Esophagus (tissue), 2 donors: ENCODE data around the gene GPHN. TPM values are rescaled to one million over a fixed set of nuclear protein-coding genes. Genes with fewer than 3 reads are reported as not detected.
"Not testable (repeated sequence)": the region's sequence is repeated elsewhere in the genome, so short reads cannot be mapped to it uniquely, and the experiment has no call there.

Experiments used
- H3K27ac ChIP-seq, 2 donors: one replicate each; pipeline ENCODE4 v1.5.1; 2013; ENCODE audit warnings: low read depth in 2 of 2, mild to moderate bottlenecking in 2 of 2, inconsistent platforms in 1 of 2, low read length in 1 of 2, moderate library complexity in 1 of 2
- H3K27me3 ChIP-seq, 2 donors: one replicate each; pipeline ENCODE4 v1.6.1; 2013; ENCODE audit warnings: low read length in 2 of 2, control low read depth in 1 of 2, mild to moderate bottlenecking in 1 of 2; ENCODE audit not compliant: insufficient read depth in 2 of 2, control insufficient read depth in 1 of 2
- H3K36me3 ChIP-seq, 2 donors: one replicate each; pipeline ENCODE4 v1.6.1; 2013; ENCODE audit warnings: low read length in 1 of 2; ENCODE audit not compliant: control insufficient read depth in 2 of 2, insufficient read depth in 2 of 2
- H3K4me1 ChIP-seq, 2 donors: one replicate each; pipeline ENCODE4 v1.6.1; 2013; ENCODE audit warnings: low read length in 1 of 2; ENCODE audit not compliant: control insufficient read depth in 2 of 2, insufficient read depth in 2 of 2
- H3K4me3 ChIP-seq, 2 donors: one replicate each; pipeline ENCODE4 v1.5.1; 2013; ENCODE audit warnings: low read length in 2 of 2, mild to moderate bottlenecking in 2 of 2, low read depth in 1 of 2, moderate library complexity in 1 of 2
- H3K9me3 ChIP-seq, 2 donors: one replicate each; pipeline ENCODE4 v1.6.1; 2013; ENCODE audit warnings: mild to moderate bottlenecking in 2 of 2, low read depth in 1 of 2, low read length in 1 of 2, moderate library complexity in 1 of 2; ENCODE audit not compliant: control insufficient read depth in 2 of 2, insufficient read depth in 1 of 2
- WGBS, 2 donors: extraction: QIAGEN DNeasy Blood & Tissue Kit; methylation state at CpG; one replicate each; pipeline ENCODE4 v1.1.7; 2013; 5-methylcytosine and 5-hydroxymethylcytosine counted together
- polyA plus RNA-seq, 2 donors: library from polyadenylated mRNA; stranded (reverse); fragments of 200-250 nt; gene quantifications; one replicate each; pipeline ENCODE4 v1.2.3, GENCODE V29; 2013
- donor health status: healthy with polysubstance abuse.
- donor health status: Bipolar disorder and iron deficiency.

Gene GPHN
- polyA plus RNA-seq, 2 donors = 9.8 to 19.8 TPM

GRCh38 chr14:66498311-66498710 is 9.6 kb upstream of the GPHN start:
- Histone ChIP-seq H3K9me3 (no peaks in the 10 kb centered on the region), H3K27ac (no peak overlapping the region), H3K4me3 (no peak overlapping the region), H3K36me3 (no peaks in the 10 kb centered on the region), H3K4me1 (no peaks in the 10 kb centered on the region), H3K27me3 (no peaks in the 10 kb centered on the region)
- 64 to 73% methylated on average over 3 of the region's 3 CpGs for WGBS, 2 donors

DNA sequence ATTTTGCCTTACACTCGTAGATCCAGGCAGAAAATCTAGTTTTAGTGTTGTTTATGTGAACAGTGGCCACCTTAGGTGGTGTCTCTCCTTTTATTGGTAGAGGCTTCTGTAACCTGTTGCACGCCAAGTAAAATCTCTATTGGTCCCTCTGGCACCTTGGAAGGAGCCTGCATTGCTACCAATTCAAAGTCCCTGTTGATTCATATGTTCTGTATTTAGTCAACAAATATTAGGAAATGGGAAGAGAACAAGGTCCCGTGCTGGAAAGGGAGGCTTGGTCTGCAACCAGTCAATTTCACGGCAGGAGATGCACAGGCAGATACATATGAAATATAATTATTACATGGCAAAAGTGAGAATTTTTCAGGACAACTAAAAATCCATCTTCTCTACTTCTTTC is 6.4 kb upstream of the GPHN start:
- Histone ChIP-seq H3K27me3 (no peaks in the 10 kb centered on the region), H3K27ac (no peak overlapping the region), H3K4me1 (no peaks in the 10 kb centered on the region), H3K9me3 (no peaks in the 10 kb centered on the region), H3K36me3 (no peaks in the 10 kb centered on the region), H3K4me3 (no peak overlapping the region)
- whole genome bisulfite sequencing, 2 donors = 73 to 77% methylated on average over 4 of the region's 4 CpGs

DNA sequence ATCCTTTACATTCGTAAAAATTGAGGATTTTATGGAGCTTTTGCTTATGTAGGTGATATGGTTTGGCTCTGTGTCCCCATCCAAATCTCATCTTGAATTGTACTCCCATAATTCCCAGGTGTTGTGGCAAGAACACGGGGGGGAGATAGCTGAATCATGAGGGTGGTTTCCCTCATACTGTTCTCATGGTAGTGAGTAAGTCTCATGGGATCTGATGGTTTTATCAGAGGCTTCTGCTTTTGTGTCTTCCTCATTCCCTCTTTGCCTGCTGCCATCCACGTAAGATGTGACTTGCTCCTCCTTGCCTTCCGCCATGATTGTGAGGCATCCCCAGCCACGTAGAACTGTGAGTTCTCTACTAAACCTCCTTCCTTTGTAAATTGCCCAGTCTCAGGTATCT is 5.1 kb upstream of the GPHN start:
- 87 to 92% methylated on average over 5 of the region's 5 CpGs for WGBS, 2 donors
- not testable (repeated sequence) for H3K36me3 ChIP-seq, H3K27me3 ChIP-seq, H3K4me3 ChIP-seq, H3K27ac ChIP-seq, H3K4me1 ChIP-seq, H3K9me3 ChIP-seq

DNA sequence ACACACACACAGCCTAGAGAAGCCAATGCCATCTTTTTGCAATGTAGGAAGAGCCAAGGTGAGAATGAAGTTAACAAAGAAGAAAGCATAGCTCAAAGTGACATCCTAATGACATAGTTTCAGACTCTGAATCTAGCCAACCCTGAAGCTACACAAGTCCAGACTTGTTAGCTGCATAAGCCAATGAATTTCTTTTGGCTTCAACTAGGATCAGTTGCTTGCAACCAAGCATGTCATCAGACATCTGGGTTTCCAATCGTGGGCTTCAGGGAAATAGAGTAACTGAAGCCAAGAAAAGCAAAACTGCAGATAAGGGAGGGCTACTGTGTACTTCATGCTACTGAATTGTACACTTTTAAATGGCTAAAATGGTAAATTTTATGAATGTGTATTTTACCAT is 4.4 kb upstream of the GPHN start:
- WGBS, 2 donors = 36 to 41% methylated on average over 1 of the region's 1 CpG
- H3K4me1 ChIP-seq = no peaks in the 10 kb centered on the region
- H3K4me3 ChIP-seq = no peak overlapping the region

GRCh38 chr14:66507181-66507721 is 696 bp upstream of the GPHN start:
- Histone ChIP-seq H3K27me3 (no peaks in the 10 kb centered on the region), H3K27ac (peak overlapping the region; percentile 89 to 97), H3K36me3 (no peaks in the 10 kb centered on the region), H3K9me3 (no peaks in the 10 kb centered on the region), H3K4me1 (no peaks in the 10 kb centered on the region), H3K4me3 (peak overlapping the region; percentile 83 to 99)
- 1% methylated on average over 23 of the region's 23 CpGs for WGBS, 2 donors

More for the DNA sequence above, 4.4 kb upstream of the GPHN start:
- H3K36me3 ChIP-seq = no peaks in the 10 kb centered on the region
- no peaks in the 10 kb centered on the region for H3K27me3 ChIP-seq
- H3K9me3 ChIP-seq = no peaks in the 10 kb centered on the region
- H3K27ac ChIP-seq = no peak overlapping the region

DNA sequence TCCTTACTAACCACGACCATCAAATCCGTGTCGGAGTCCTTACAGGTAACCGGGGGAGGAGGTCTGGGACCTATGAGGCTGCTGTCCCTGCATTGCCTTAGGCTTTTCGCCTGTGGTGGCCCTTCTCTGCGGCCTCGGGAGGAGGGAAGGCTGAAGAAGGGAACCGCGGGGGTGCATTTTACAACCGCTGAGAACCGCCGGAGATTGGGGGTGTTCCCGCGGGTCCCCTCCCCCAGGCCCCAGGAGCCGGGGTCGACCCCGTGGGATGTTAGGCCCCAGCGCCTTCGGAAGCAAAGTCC is 549 bp downstream of the GPHN start:
- Histone ChIP-seq H3K4me3 (peak overlapping the region; percentile 83 to 99), H3K27ac (peak overlapping the region; percentile 89 to 97), H3K4me1 (no peaks in the 10 kb centered on the region), H3K9me3 (no peaks in the 10 kb centered on the region), H3K36me3 (no peaks in the 10 kb centered on the region), H3K27me3 (no peaks in the 10 kb centered on the region)
- WGBS, 2 donors = 0 to 1% methylated on average over 18 to 19 of the region's 19 CpGs

- Histone ChIP-seq H3K9me3 (no peaks in the 10 kb centered on the region), H3K4me3 (peak overlapping the region; percentile 83 to 99), H3K27ac (peak overlapping the region; percentile 89 to 97), H3K36me3 (no peaks in the 10 kb centered on the region), H3K27me3 (no peaks in the 10 kb centered on the region), H3K4me1 (no peaks in the 10 kb centered on the region)
- WGBS, 2 donors = 1% methylated on average over 46 to 57 of the region's 57 CpGs
Observed at GRCh38 chr14:66508846-66509621, 1.1 kb downstream of the GPHN start.

DNA sequence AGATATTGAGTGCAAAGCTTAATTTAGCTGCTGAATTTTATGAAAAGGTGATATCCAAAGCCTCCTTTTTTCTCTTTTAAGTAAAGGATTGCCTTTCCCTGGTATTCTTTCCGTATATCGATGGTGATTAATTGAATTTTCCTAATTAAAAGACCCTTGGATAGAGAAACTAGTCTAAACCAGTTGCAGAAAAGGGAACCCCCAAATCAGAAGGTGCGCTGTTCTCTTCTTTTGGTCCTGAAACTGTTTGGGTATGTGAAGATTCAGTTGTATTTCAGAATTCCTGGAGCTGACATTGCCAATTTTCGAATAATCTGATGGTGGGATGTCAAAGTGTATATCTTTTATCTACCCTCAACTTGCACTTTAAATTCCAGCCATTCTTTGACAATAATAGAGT is 1.9 kb downstream of the GPHN start:
- Histone ChIP-seq H3K27me3 (no peaks in the 10 kb centered on the region), H3K4me1 (no peaks in the 10 kb centered on the region), H3K27ac (no peak overlapping the region), H3K4me3 (peak overlapping the region in 1 of 2 donors; percentile 83), H3K36me3 (no peaks in the 10 kb centered on the region), H3K9me3 (no peaks in the 10 kb centered on the region)
- 51 to 57% methylated on average over 4 of the region's 4 CpGs for WGBS, 2 donors

DNA sequence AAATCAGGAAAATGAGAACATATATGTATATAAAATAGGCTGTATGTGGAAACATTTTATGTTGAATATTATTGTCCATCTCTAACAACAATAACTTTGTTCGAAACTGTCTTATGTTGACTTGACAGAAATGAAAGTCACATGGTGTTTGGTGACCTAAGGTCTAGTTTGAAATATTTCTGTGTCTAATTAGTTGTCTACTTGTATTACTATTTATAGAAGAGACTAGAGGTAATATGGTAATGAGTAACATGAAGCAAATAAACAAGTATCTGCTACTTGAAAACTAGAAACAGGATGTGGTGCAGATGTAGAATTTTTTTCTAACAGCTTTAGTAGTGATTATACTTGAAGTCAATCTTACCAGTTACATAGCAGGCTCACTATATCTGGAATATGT is 3.9 kb downstream of the GPHN start:
- no peak overlapping the region for H3K4me3 ChIP-seq
- H3K9me3 ChIP-seq = no peaks in the 10 kb centered on the region
- no peaks in the 10 kb centered on the region for H3K36me3 ChIP-seq
- 94 to 97% methylated on average over 1 of the region's 1 CpG for WGBS, 2 donors
- no peaks in the 10 kb centered on the region for H3K27me3 ChIP-seq
- no peaks in the 10 kb centered on the region for H3K4me1 ChIP-seq
- no peak overlapping the region for H3K27ac ChIP-seq

GRCh38 chr14:66514213-66514612 is 6.3 kb downstream of the GPHN start:
- 91 to 97% methylated on average over 2 of the region's 2 CpGs for WGBS, 2 donors
- H3K9me3 ChIP-seq = no peaks in the 10 kb centered on the region
- no peaks in the 10 kb centered on the region for H3K36me3 ChIP-seq
- no peaks in the 10 kb centered on the region for H3K4me1 ChIP-seq
- no peaks in the 10 kb centered on the region for H3K27me3 ChIP-seq
- H3K27ac ChIP-seq = no peak overlapping the region
- no peak overlapping the region for H3K4me3 ChIP-seq
